Keratinocyte (primary cell): ENCODE measurements around the gene LRRC3B. TPM values are rescaled to one million over a fixed set of nuclear protein-coding genes. Genes with fewer than 3 reads are reported as not detected.

Experiments used
- DNase-seq: peaks from one replicate; pipeline ENCODE4 v3.0.0-alpha.2; 2011; ENCODE audit warnings: low read depth, missing footprints, low spot score
- FAIRE-seq: peaks from 2 replicates; lab custom pipeline; 2011; peaks lifted over from hg19 to GRCh38; lab: Jason Lieb, UNC
- H2AFZ ChIP-seq: 2 replicates; pipeline ENCODE4 v1.6.0; 2012; ENCODE audit warnings: low read length, control low read depth, inconsistent platforms; ENCODE audit not compliant: control insufficient read depth
- H3K27ac ChIP-seq: 2 replicates; pipeline ENCODE4 v1.5.1; 2011; ENCODE audit warnings: low read length; ENCODE audit not compliant: control insufficient read depth, insufficient read depth
- H3K27me3 ChIP-seq: 3 replicates; pipeline ENCODE4 v1.6.0; 2011; ENCODE audit warnings: low read length; ENCODE audit not compliant: control insufficient read depth, insufficient read depth; ENCODE audit errors: extremely low read depth
- H3K36me3 ChIP-seq, 2 experiments: 2 replicates in 1 of 2; 3 replicates in 1 of 2; pipeline ENCODE4 v1.5.1; 2011; ENCODE audit warnings: low read length in 2 of 2, mild to moderate bottlenecking in 1 of 2; ENCODE audit not compliant: control insufficient read depth in 2 of 2, insufficient read depth in 2 of 2; ENCODE audit errors: extremely low read depth in 1 of 2
- H3K4me1 ChIP-seq: 3 replicates; pipeline ENCODE4 v1.5.1; 2011; ENCODE audit warnings: low read length; ENCODE audit not compliant: control insufficient read depth, insufficient read depth; ENCODE audit errors: extremely low read depth
- H3K4me2 ChIP-seq: 3 replicates; pipeline ENCODE4 v1.6.0; 2011; ENCODE audit warnings: low read depth, low read length; ENCODE audit not compliant: control insufficient read depth, insufficient read depth; ENCODE audit errors: extremely low read depth
- H3K4me3 ChIP-seq, 3 experiments: fragments of 200-600 bp in 1 of 3; sonication (generic) in 1 of 3; 2 replicates in 2 of 3; 3 replicates in 1 of 3; pipeline ENCODE4 v1.5.1; 2011 to 2016; ENCODE audit warnings: low read length in 3 of 3, mild to moderate bottlenecking in 3 of 3, control low read depth in 2 of 3, inconsistent platforms in 1 of 3, low read depth in 1 of 3, mixed read lengths in 1 of 3, mixed run types in 1 of 3, moderate library complexity in 1 of 3; ENCODE audit not compliant: control insufficient read depth in 2 of 3, insufficient read depth in 2 of 3; ENCODE audit errors: extremely low read depth in 1 of 3
- H3K79me2 ChIP-seq: 2 replicates; pipeline ENCODE4 v1.6.0; 2012; ENCODE audit warnings: low read length; ENCODE audit not compliant: control insufficient read depth, insufficient read depth
- H3K9ac ChIP-seq: 3 replicates; pipeline ENCODE4 v1.6.0; 2011; ENCODE audit warnings: low read length; ENCODE audit not compliant: control insufficient read depth, insufficient read depth; ENCODE audit errors: extremely low read depth
- H3K9me1 ChIP-seq: 3 replicates; pipeline ENCODE4 v1.6.0; 2011; ENCODE audit warnings: low read length; ENCODE audit not compliant: control insufficient read depth, insufficient read depth; ENCODE audit errors: extremely low read depth
- H3K9me3 ChIP-seq: 2 replicates; pipeline ENCODE4 v1.5.1; 2012; ENCODE audit warnings: low read depth, low read length; ENCODE audit not compliant: control insufficient read depth
- H4K20me1 ChIP-seq: 3 replicates; pipeline ENCODE4 v1.6.0; 2011; ENCODE audit warnings: low read length; ENCODE audit not compliant: control insufficient read depth, insufficient read depth; ENCODE audit errors: extremely low read depth
- EZH2 ChIP-seq: IDR thresholded peaks from one replicate; pipeline ENCODE4 v1.6.1; 2012; ENCODE audit warnings: inconsistent platforms, mild to moderate bottlenecking, low read length, moderate library complexity
- dilution Hi-C: fragments of 300-500 bp; cut with MboI; formaldehyde crosslinking; loops from one replicate; pipeline ENCODE4 v1.7.0; 2020; ENCODE audit warnings: low sequenced_read_pairs; ENCODE audit not compliant: extremely low pct_ligation_motif_present
- polyA plus RNA-seq, 5 experiments: library from polyadenylated mRNA; depleted of rRNA in 3 of 5; stranded (reverse) in 3 of 5; stranded (forward) in 1 of 5; unstranded in 1 of 5; fragments of >200 nt; gene quantifications; 1 replicate in 1 of 5; 2 replicates in 3 of 5; 3 replicates in 1 of 5; pipeline versions ENCODE4 v1.2.1 to v1.2.3, GENCODE V29; 2011 to 2012; ENCODE audit warnings: missing spikeins in 2 of 5, low read depth in 1 of 5, low replicate concordance in 1 of 5
- TF ChIP-seq, protein P1 (sequence below), 3 experiments: IDR thresholded peaks in 1 of 3; conservative IDR thresholded peaks in 1 of 3; optimal IDR thresholded peaks in 1 of 3; 2 replicates in 2 of 3; 3 replicates in 1 of 3; pipeline versions ENCODE3 to v1.5.1; 2011; ENCODE audit warnings: low read length in 3 of 3, mild to moderate bottlenecking in 3 of 3, moderate library complexity in 2 of 3, control low read depth in 1 of 3, inconsistent platforms in 1 of 3; ENCODE audit not compliant: insufficient read depth in 2 of 3; ENCODE audit errors: extremely low read depth in 1 of 3

Gene LRRC3B
- polyA plus RNA-seq, 1 donor (not counting 4 experiments of a cell fraction or from before 2014, with no cell fraction given), result not detected

DNA sequence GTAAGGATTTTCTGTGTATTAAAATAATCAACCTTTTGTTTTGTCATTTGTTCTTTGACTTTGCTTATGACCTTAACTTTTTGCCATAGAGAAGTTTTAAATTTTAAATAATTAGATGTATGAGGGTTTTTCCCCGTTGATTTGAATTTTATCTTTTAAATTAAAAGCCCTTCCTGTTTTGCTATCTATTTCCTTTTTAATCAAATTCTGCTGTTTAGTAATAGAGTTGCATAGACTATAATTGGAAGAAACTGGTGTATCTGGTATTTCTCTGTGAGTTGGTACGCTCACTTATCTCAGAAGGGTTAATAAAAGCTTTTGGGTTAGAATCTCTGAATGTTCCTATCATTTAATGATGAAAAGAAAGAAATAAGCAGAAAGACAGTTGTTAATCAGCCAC is 82.2 kb downstream of the LRRC3B start:
- Histone ChIP-seq H3K9ac (no peak overlapping the region), H2AFZ (no peak overlapping the region), H3K36me3 (no peaks in the 10 kb centered on the region), H3K4me2 (no peak overlapping the region), H3K27me3 (no peaks in the 10 kb centered on the region), H3K4me1 (no peaks in the 10 kb centered on the region), H4K20me1 (no peaks in the 10 kb centered on the region), H3K9me3 (no peaks in the 10 kb centered on the region), H3K9me1 (no peaks in the 10 kb centered on the region), H3K4me3 (no peak overlapping the region), H3K27ac (no peak overlapping the region), H3K79me2 (no peaks in the 10 kb centered on the region)
- dilution Hi-C loops, result no loop called here
- TF ChIP-seq EZH2, result no peak
- TF ChIP-seq, protein P1, sequence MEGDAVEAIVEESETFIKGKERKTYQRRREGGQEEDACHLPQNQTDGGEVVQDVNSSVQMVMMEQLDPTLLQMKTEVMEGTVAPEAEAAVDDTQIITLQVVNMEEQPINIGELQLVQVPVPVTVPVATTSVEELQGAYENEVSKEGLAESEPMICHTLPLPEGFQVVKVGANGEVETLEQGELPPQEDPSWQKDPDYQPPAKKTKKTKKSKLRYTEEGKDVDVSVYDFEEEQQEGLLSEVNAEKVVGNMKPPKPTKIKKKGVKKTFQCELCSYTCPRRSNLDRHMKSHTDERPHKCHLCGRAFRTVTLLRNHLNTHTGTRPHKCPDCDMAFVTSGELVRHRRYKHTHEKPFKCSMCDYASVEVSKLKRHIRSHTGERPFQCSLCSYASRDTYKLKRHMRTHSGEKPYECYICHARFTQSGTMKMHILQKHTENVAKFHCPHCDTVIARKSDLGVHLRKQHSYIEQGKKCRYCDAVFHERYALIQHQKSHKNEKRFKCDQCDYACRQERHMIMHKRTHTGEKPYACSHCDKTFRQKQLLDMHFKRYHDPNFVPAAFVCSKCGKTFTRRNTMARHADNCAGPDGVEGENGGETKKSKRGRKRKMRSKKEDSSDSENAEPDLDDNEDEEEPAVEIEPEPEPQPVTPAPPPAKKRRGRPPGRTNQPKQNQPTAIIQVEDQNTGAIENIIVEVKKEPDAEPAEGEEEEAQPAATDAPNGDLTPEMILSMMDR (optimal IDR thresholded peaks at IDR 0.05 in 1 of 3, IDR thresholded peaks at IDR 0.05 in 1 of 3, conservative IDR thresholded peaks at IDR 0.05 in 1 of 3; ENCODE audit: extremely low read depth in 1 of 3, insufficient read depth in 2 of 3, low read length in 3 of 3), result no peak
- no peak for DNase-seq
- no peak for FAIRE-seq

DNA sequence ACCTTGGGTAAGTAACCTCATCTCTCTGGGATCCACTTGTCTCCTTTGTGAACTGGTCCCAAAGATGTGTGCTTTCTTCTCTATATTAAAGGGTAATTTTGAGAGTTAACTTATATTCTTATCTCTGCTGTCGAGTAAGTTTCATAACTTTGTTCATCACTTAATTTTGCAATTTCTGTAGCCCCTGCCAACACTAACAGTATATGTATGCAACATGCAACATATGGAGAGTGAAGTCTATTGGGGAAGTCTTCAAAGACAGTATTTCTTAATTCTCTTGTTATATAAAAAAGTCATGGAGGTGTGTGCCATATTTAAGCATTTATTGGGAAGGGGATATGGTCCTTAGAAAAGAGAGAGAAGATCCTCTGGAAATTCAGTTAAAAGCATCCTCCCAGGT is 85.9 kb downstream of the LRRC3B start:
- Histone ChIP-seq H3K4me3 (no peak overlapping the region), H3K27ac (no peak overlapping the region), H3K9me3 (no peaks in the 10 kb centered on the region), H3K9me1 (no peaks in the 10 kb centered on the region), H3K36me3 (no peaks in the 10 kb centered on the region), H3K27me3 (no peaks in the 10 kb centered on the region), H3K9ac (no peak overlapping the region), H3K4me1 (no peaks in the 10 kb centered on the region), H2AFZ (no peak overlapping the region), H3K79me2 (no peaks in the 10 kb centered on the region), H3K4me2 (no peak overlapping the region), H4K20me1 (no peaks in the 10 kb centered on the region)
- DNase-seq (no peak), FAIRE-seq (no peak)
- TF ChIP-seq EZH2, result no peak
- TF ChIP-seq, protein P1 (optimal IDR thresholded peaks at IDR 0.05 in 1 of 3, IDR thresholded peaks at IDR 0.05 in 1 of 3, conservative IDR thresholded peaks at IDR 0.05 in 1 of 3; ENCODE audit: extremely low read depth in 1 of 3, insufficient read depth in 2 of 3, low read length in 3 of 3), result no peak
- dilution Hi-C loops, result no loop called here
